K562 (cell line): ENCODE measurements around the gene MAN2A1. TPM values are rescaled to one million over a fixed set of nuclear protein-coding genes. Genes with fewer than 3 reads are reported as not detected.
A peak's percentile ranks its signal among the peaks of the same experiment; 100 is the strongest.

ENCODE experiments used
- AFF1 ChIP-seq, 2 experiments: fragments of 450-650 bp; IDR thresholded peaks; 2 replicates each; pipeline ENCODE4 v1.6.1; 2018; ENCODE audit warnings: mild to moderate bottlenecking in 2 of 2, low read depth in 1 of 2; ENCODE audit not compliant: partially characterized antibody in 2 of 2
- ATF3 ChIP-seq, 2 experiments: fragments of 450-650 bp in 1 of 2; sonication (generic) in 1 of 2; formaldehyde crosslinking in 1 of 2; IDR thresholded peaks in 1 of 2; conservative IDR thresholded peaks in 1 of 2; 2 replicates each; pipeline versions ENCODE4 v1.6.1 to v1.8.1; 2016 to 2023; ENCODE audit warnings: mild to moderate bottlenecking in 2 of 2, moderate library complexity in 2 of 2, inconsistent platforms in 1 of 2, missing genetic modification reagents in 1 of 2
- CREB3L1 ChIP-seq: fragments of 450-650 bp; IDR thresholded peaks from 2 replicates; pipeline ENCODE4 v1.6.1; 2014; ENCODE audit warnings: low read depth, mild to moderate bottlenecking, moderate library complexity, borderline replicate concordance
- KDM5B ChIP-seq: fragments of 200-600 bp; sonication (generic); IDR thresholded peaks from 2 replicates; pipeline ENCODE4 v1.6.1; 2012; ENCODE audit warnings: low read depth, mild to moderate bottlenecking, moderate library complexity, low read length, control low read depth, inconsistent platforms; ENCODE audit not compliant: insufficient replicate concordance
- MLLT1 ChIP-seq, 2 experiments: fragments of 450-650 bp; IDR thresholded peaks; 2 replicates each; pipeline ENCODE4 v1.6.1; 2016
- MYC ChIP-seq, 2 experiments: fragments of 250-450 bp in 1 of 2; sonication (Bioruptor Pico) in 1 of 2; IDR thresholded peaks; 2 replicates each; pipeline versions ENCODE4 v1.5.1 to v1.6.1; 2012 to 2021; ENCODE audit warnings: low read depth in 2 of 2, borderline replicate concordance in 1 of 2, improper control_type of control experiment in 1 of 2, low read length in 1 of 2, mild to moderate bottlenecking in 1 of 2, moderate library complexity in 1 of 2
- NFRKB ChIP-seq: fragments of 450-650 bp; IDR thresholded peaks from 2 replicates; pipeline ENCODE4 v1.6.1; 2016; ENCODE audit warnings: low read depth
- PHTF2 ChIP-seq: fragments of 250-450 bp; sonication (Bioruptor Pico); IDR thresholded peaks from 2 replicates; pipeline ENCODE4 v1.5.0; 2021; ENCODE audit warnings: mild to moderate bottlenecking
- PRPF4 ChIP-seq: fragments of 200-400 bp; formaldehyde crosslinking; IDR thresholded peaks from one replicate; pipeline ENCODE4 v1.6.1; 2017; ENCODE audit warnings: low read length, low read depth, mild to moderate bottlenecking; ENCODE audit not compliant: insufficient read depth, poor library complexity, severe bottlenecking
- SRSF7 ChIP-seq: fragments of 200-400 bp; formaldehyde crosslinking; optimal IDR thresholded peaks from 2 replicates; pipeline ENCODE3; 2017; ENCODE audit warnings: mild to moderate bottlenecking, low read depth, low read length
- TBL1XR1 ChIP-seq, 2 experiments: IDR thresholded peaks; 2 replicates each; pipeline ENCODE4 v1.6.1; 2012; ENCODE audit warnings: improper control_type of control experiment in 2 of 2, low read length in 2 of 2, mild to moderate bottlenecking in 1 of 2
- TEAD1 ChIP-seq, 2 experiments: fragments of 450-650 bp in 1 of 2; sonication (generic) in 1 of 2; formaldehyde crosslinking; IDR thresholded peaks; 2 replicates each; pipeline versions ENCODE4 v1.4.0 to v1.8.0; 2020 to 2022; ENCODE audit warnings: mild to moderate bottlenecking in 2 of 2, missing genetic modification reagents in 1 of 2
- THAP7 ChIP-seq: fragments of 250-450 bp; sonication (Bioruptor Pico); IDR thresholded peaks from 2 replicates; pipeline ENCODE4 v1.5.0; 2021
- U2AF1 ChIP-seq: fragments of 200-400 bp; formaldehyde crosslinking; optimal IDR thresholded peaks from 2 replicates; pipeline ENCODE3; 2017; ENCODE audit warnings: mild to moderate bottlenecking, low read depth, low read length, moderate library complexity
- ZBTB17 ChIP-seq: fragments of 450-650 bp; formaldehyde crosslinking; IDR thresholded peaks from 2 replicates; pipeline ENCODE4 v1.4.0; 2020; ENCODE audit warnings: mild to moderate bottlenecking
- polyA plus RNA-seq, 8 experiments: library from polyadenylated mRNA; depleted of rRNA in 4 of 8; stranded (reverse) in 5 of 8; unstranded in 3 of 8; fragments of >200 nt; fragmentation: Nextera tagmentation in 2 of 8; fragmentation: Illumina TruSeq in 1 of 8; extraction: Ambion mirVana in 2 of 8; extraction: Trizol in 1 of 8; gene quantifications; 2 replicates each; pipeline versions ENCODE4 v1.2.1 to v1.2.3, GENCODE V29; 2011 to 2014; ENCODE audit warnings: inconsistent platforms in 1 of 8, missing spikeins in 1 of 8
- total RNA-seq, 7 experiments: library from RNA; depleted of rRNA in 6 of 7; stranded (reverse); fragments of >200 nt in 6 of 7; fragmentation: Illumina TruSeq in 2 of 7; extraction: Trizol in 2 of 7; gene quantifications; 2 replicates each; pipeline versions ENCODE4 v1.2.1 to v1.2.3, GENCODE V29; 2011 to 2021; ENCODE audit warnings: low replicate concordance in 1 of 7

MAN2A1 gene
- total and polyA plus RNA-seq, 9 of the 15 experiments (the other 6 are each of a cell fraction or from before 2014, with no cell fraction given): 5.2 to 32.0 (median 19.8) TPM

- TF ChIP-seq AFF1 (IDR thresholded peaks at IDR 0.05; ENCODE audit: low read depth in 1 of 2, partially characterized antibody in 2 of 2): peak in 1 of 2 experiments; percentile 16
- peak in 1 of 2 experiments; percentile 61; a peak in 2 of 4 replicates for TF ChIP-seq TBL1XR1 (IDR thresholded peaks at IDR 0.05; ENCODE audit: low read length in 2 of 2)
- TF ChIP-seq ZBTB17 (CRISPR knock-in tag): no peak
- no peak for TF ChIP-seq ATF3 (IDR thresholded peaks at IDR 0.05)
- 0 out of 2 replicates have a peak, but pooled peaks have one; percentile 40 for TF ChIP-seq ATF3 (CRISPR knock-in tag; conservative IDR thresholded peaks at IDR 0.05)
- peak; percentile 63; the same call in 1 of the 2 replicates for TF ChIP-seq MYC (IDR thresholded peaks at IDR 0.05; ENCODE audit: low read depth, low read length)
- no peak for TF ChIP-seq MYC (CRISPR knock-in tag; IDR thresholded peaks at IDR 0.05; ENCODE audit: borderline replicate concordance, low read depth)
- peak; percentile 4; the same call in 1 of the 2 replicates for TF ChIP-seq CREB3L1
- TF ChIP-seq KDM5B: peak; percentile 86
- no peak for TF ChIP-seq PRPF4
- no peak for TF ChIP-seq NFRKB
- TF ChIP-seq PHTF2 (CRISPR knock-in tag): no peak
- no peak for TF ChIP-seq U2AF1
- TF ChIP-seq MLLT1 (IDR thresholded peaks at IDR 0.05): no peak
- TF ChIP-seq TEAD1 (CRISPR knock-in tag; IDR thresholded peaks at IDR 0.05): 0 out of 4 replicates have a peak, but pooled peaks of 1 of the 2 experiments have one; percentile 26
- TF ChIP-seq SRSF7: no peak
- TF ChIP-seq THAP7: no peak
Measured at GRCh38 chr5:109688970-109689739, 572 bp upstream of the MAN2A1 start (continued).
